ENCODE data around the gene LRRC74A.

GRCh38 chr14:76882651-76883050 lies 56.4 kb downstream of the LRRC74A start:
- no peak for TF ChIP-seq CTCF (conservative IDR thresholded peaks at IDR 0.05; ENCODE audit: low read length)
- TF ChIP-seq EZH2phosphoT487 (IDR thresholded peaks at IDR 0.05; ENCODE audit: borderline replicate concordance), result no peak

All from Loucy (cell line).